Lower leg skin (tissue), 4 donors: ENCODE data around the gene CCDC167. TPM values are rescaled to one million over a fixed set of nuclear protein-coding genes. Genes with fewer than 3 reads are reported as not detected.

ENCODE experiments used
- DNase-seq, 2 donors: peaks; one replicate each; pipeline ENCODE4 v3.0.0-alpha.2; 2019; ENCODE audit warnings: low spot score in 2 of 2
- H3K4me3 ChIP-seq: fragments of 200-600 bp; sonication (generic); 2 replicates; pipeline ENCODE4 v1.5.1; 2017; ENCODE audit warnings: mild to moderate bottlenecking, low read depth; ENCODE audit not compliant: poor library complexity, severe bottlenecking
- CTCF ChIP-seq, 3 donors: fragments of 450-650 bp; IDR thresholded peaks; one replicate each; pipeline ENCODE4 v1.5.1; 2016; ENCODE audit warnings: antibody characterized with exemption in 3 of 3, mild to moderate bottlenecking in 3 of 3, moderate library complexity in 2 of 3
- POLR2A ChIP-seq, 2 donors: fragments of 450-650 bp; IDR thresholded peaks; one replicate each; pipeline ENCODE4 v1.6.1; 2016 to 2017; ENCODE audit warnings: antibody characterized with exemption in 2 of 2, mild to moderate bottlenecking in 1 of 2, moderate library complexity in 1 of 2
- WGBS, 2 donors: methylation state at CpG; one replicate each; pipeline ENCODE4 v1.1.5; 2018; 5-methylcytosine and 5-hydroxymethylcytosine counted together
- intact Hi-C: fragments of 100-400 bp; cut with DNase I; formaldehyde crosslinking; loops from one replicate; pipeline ENCODE4 v1.15.0; 2023; ENCODE audit warnings: low total_unique reads
- total RNA-seq, 4 donors: library from RNA; depleted of rRNA; stranded (reverse); fragments of >200 nt; gene quantifications; one replicate each; pipeline ENCODE4 v1.1.0, GENCODE V29; 2016

CCDC167 gene
- total RNA-seq, 4 donors from 2014 or later, result 11.8 to 21.8 (median 14.5) TPM

GRCh38 chr6:37467718-37468117 is 32.0 kb downstream of the CCDC167 start:
- no peak overlapping the region for H3K4me3 ChIP-seq
- TF ChIP-seq CTCF (IDR thresholded peaks at IDR 0.05), result no peak
- no peak for TF ChIP-seq POLR2A (IDR thresholded peaks at IDR 0.05)
- no peak for DNase-seq
- intact Hi-C loops, result no loop called here

GRCh38 chr6:37463110-37463509 is 36.6 kb downstream of the CCDC167 start:
- no peak overlapping the region for H3K4me3 ChIP-seq
- peak in 1 of 2 donors; percentile 58 for DNase-seq
- TF ChIP-seq POLR2A (IDR thresholded peaks at IDR 0.05), result no peak
- no peak for TF ChIP-seq CTCF (IDR thresholded peaks at IDR 0.05)
- intact Hi-C loops, result no loop called here

GRCh38 chr6:37460805-37461204 is 38.9 kb downstream of the CCDC167 start:
- 87 to 98% methylated on average over 2 of the region's 2 CpGs for WGBS, 2 donors

GRCh38 chr6:37459981-37460800 is 39.5 kb downstream of the CCDC167 start:
- WGBS, 2 donors, result 95% methylated on average over 5 of the region's 5 CpGs
- TF ChIP-seq POLR2A (IDR thresholded peaks at IDR 0.05) (no peak), CTCF (IDR thresholded peaks at IDR 0.05) (no peak)

More at GRCh38 chr6:37460805-37461204, 38.9 kb downstream of the CCDC167 start:
- peak in 1 of 2 donors; percentile 17 for DNase-seq
- intact Hi-C loops, result no loop called here
- no peak overlapping the region for H3K4me3 ChIP-seq
- TF ChIP-seq POLR2A (IDR thresholded peaks at IDR 0.05) (no peak), CTCF (IDR thresholded peaks at IDR 0.05) (no peak)

GRCh38 chr6:37456816-37457560 is 42.7 kb downstream of the CCDC167 start:
- TF ChIP-seq POLR2A (IDR thresholded peaks at IDR 0.05), result no peak
- no peak for TF ChIP-seq CTCF (IDR thresholded peaks at IDR 0.05)
- intact Hi-C loops, result no loop called here
- DNase-seq, result no peak
- H3K4me3 ChIP-seq, result no peak overlapping the region
- 34 to 35% methylated on average over 6 of the region's 6 CpGs for WGBS, 2 donors

More at GRCh38 chr6:37459981-37460800, 39.5 kb downstream of the CCDC167 start:
- intact Hi-C loops, result no loop called here
- no peak for DNase-seq
- H3K4me3 ChIP-seq, result no peak overlapping the region
